ENCODE results near the gene PCSK5.

Gene PCSK5

DNA sequence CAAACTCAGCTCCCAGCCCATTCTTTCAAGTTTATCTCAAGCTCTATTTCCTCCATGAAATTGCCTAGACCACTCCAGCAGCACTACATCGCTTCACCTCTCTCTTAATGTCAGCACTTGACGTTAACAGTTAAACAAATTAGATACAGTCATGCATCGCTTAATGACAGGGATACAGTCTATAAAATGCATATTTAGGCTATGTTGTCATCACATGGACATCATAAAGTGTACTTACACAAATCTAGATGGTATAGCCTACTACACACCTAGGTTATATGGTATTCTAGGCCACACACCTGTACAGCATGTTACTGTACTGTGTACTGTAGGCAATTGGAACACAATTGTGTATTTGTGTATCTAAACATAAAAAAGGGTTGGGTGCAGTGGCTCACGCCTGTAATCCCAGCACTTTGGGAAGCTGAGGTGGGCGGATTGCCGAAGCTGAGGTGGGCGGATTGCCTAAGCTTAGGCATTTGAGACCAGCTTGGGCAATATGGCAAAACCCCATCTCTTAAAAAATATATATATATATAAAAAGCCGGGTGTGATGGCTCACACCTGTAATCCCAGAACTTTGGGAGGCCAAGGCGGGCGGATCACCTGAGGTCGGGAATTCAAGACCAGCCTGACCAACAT lies 13.4 kb upstream of the PCSK5 start:
- no peak overlapping the region for H3K4me3 ChIP-seq (replicated peaks; ENCODE audit: low read depth, low read length)
- no peaks in the 10 kb centered on the region for H3K36me3 ChIP-seq (ENCODE audit: control insufficient read depth, insufficient read depth, low read length)
- no peaks in the 10 kb centered on the region for H3K27me3 ChIP-seq (replicated peaks; ENCODE audit: control insufficient read depth, insufficient read depth, low read length)
- TF ChIP-seq, protein P1, sequence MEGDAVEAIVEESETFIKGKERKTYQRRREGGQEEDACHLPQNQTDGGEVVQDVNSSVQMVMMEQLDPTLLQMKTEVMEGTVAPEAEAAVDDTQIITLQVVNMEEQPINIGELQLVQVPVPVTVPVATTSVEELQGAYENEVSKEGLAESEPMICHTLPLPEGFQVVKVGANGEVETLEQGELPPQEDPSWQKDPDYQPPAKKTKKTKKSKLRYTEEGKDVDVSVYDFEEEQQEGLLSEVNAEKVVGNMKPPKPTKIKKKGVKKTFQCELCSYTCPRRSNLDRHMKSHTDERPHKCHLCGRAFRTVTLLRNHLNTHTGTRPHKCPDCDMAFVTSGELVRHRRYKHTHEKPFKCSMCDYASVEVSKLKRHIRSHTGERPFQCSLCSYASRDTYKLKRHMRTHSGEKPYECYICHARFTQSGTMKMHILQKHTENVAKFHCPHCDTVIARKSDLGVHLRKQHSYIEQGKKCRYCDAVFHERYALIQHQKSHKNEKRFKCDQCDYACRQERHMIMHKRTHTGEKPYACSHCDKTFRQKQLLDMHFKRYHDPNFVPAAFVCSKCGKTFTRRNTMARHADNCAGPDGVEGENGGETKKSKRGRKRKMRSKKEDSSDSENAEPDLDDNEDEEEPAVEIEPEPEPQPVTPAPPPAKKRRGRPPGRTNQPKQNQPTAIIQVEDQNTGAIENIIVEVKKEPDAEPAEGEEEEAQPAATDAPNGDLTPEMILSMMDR (IDR thresholded peaks at IDR 0.05; ENCODE audit: insufficient read depth, low read length, poor library complexity, severe bottlenecking): no peak
- DNase-seq (ENCODE audit: extremely low read depth, insufficient read length): no peak

GRCh38 chr9:75878488-75878860 lies 12.0 kb upstream of the PCSK5 start:
- Histone ChIP-seq H3K4me3 (replicated peaks; ENCODE audit: low read depth, low read length) (no peak overlapping the region), H3K36me3 (ENCODE audit: control insufficient read depth, insufficient read depth, low read length) (no peaks in the 10 kb centered on the region), H3K27me3 (replicated peaks; ENCODE audit: control insufficient read depth, insufficient read depth, low read length) (no peaks in the 10 kb centered on the region)
- TF ChIP-seq, protein P1 (IDR thresholded peaks at IDR 0.05; ENCODE audit: insufficient read depth, low read length, poor library complexity, severe bottlenecking): no peak
- no peak for DNase-seq (ENCODE audit: extremely low read depth, insufficient read length)

DNA sequence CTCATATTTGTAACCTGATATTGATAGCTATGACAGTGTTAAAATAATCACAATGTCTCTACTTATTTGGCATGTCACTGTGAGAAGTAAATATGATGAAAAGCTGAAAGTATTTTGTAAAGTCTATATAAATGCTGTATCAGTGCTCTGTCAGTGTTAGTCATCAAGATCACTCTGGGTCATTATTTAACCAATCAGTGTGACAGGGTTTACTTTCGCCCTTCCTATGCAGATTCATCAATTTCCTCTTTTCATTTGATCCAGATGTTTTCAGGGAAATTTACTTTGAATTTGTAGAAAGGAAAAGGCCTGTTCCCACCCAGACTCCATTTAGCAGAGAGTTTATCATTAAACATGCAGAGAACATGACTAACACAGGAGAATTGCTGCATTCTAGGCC lies 9.9 kb upstream of the PCSK5 start:
- no peak for DNase-seq (ENCODE audit: extremely low read depth, insufficient read length)
- H3K27me3 ChIP-seq (replicated peaks; ENCODE audit: control insufficient read depth, insufficient read depth, low read length): no peaks in the 10 kb centered on the region
- H3K4me3 ChIP-seq (replicated peaks; ENCODE audit: low read depth, low read length): no peak overlapping the region
- H3K36me3 ChIP-seq (ENCODE audit: control insufficient read depth, insufficient read depth, low read length): no peaks in the 10 kb centered on the region
- TF ChIP-seq, protein P1 (IDR thresholded peaks at IDR 0.05; ENCODE audit: insufficient read depth, low read length, poor library complexity, severe bottlenecking): no peak

DNA sequence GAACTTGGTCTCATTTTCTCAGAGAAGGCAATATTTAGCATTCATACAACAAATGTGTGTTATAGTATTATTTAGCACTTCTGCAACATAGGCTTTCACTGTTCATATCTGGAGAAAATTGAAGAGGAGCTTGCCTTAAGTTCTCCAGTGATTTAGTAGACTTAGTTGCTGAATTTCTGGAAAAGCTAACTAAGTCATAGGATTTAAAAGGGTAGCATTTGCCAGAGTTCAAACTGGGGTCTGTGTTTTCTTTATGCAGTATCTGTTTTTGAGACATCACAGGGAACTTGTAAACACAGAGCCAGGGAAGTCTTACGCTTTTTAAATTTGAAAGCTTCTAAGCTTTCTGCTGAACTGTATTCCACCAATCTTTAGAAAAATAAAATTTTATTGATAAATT lies 8.7 kb upstream of the PCSK5 start:
- TF ChIP-seq, protein P1 (IDR thresholded peaks at IDR 0.05; ENCODE audit: insufficient read depth, low read length, poor library complexity, severe bottlenecking): no peak
- H3K27me3 ChIP-seq (replicated peaks; ENCODE audit: control insufficient read depth, insufficient read depth, low read length): no peaks in the 10 kb centered on the region
- DNase-seq (ENCODE audit: extremely low read depth, insufficient read length): no peak
- no peak overlapping the region for H3K4me3 ChIP-seq (replicated peaks; ENCODE audit: low read depth, low read length)
- H3K36me3 ChIP-seq (ENCODE audit: control insufficient read depth, insufficient read depth, low read length): no peaks in the 10 kb centered on the region

DNA sequence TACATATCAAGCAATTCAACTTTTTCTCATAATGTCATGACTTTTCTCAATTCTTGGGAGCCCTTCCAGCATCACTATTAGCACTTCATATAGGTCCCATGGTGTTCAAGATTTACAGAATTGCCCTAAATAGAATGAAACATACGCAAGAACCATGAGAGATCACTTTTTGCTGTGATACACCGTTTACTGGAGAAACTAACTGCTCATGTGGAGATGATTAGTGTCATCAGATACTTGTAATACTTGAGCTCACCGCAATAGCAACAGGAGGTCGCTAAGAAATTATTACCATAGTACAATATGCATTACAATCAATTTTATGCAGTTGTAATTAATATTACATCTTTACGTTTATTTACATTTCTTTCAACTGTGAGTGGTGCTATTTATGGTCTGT lies 4.8 kb upstream of the PCSK5 start:
- Histone ChIP-seq H3K27me3 (replicated peaks; ENCODE audit: control insufficient read depth, insufficient read depth, low read length) (no peaks in the 10 kb centered on the region), H3K36me3 (ENCODE audit: control insufficient read depth, insufficient read depth, low read length) (no peaks in the 10 kb centered on the region), H3K4me3 (replicated peaks; ENCODE audit: low read depth, low read length) (no peak overlapping the region)
- DNase-seq (ENCODE audit: extremely low read depth, insufficient read length): no peak
- TF ChIP-seq, protein P1 (IDR thresholded peaks at IDR 0.05; ENCODE audit: insufficient read depth, low read length, poor library complexity, severe bottlenecking): no peak

DNA sequence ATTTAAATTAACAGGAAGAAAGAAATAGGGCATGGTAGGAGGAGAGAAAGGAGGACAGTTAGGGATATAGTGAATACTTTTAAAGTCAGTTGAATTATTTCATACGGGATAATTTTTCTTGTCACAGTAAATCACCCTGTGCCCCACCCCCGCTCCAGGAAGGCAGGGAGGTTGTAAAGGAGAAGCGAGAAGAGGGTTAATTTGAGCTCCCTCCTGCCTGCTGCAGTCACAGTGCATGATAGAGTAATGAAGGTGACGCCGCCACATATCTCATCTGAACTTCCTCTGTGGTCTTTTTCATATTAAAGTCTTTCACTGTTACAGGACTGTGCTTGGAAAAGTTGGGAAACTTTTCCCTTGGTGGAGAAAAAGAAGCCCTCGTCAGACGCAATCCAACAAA lies 896 bp upstream of the PCSK5 start:
- Histone ChIP-seq H3K27me3 (replicated peaks; ENCODE audit: control insufficient read depth, insufficient read depth, low read length) (no peaks in the 10 kb centered on the region; the same call in 1 of the 2 replicates), H3K4me3 (replicated peaks; ENCODE audit: low read depth, low read length) (no peak overlapping the region), H3K36me3 (ENCODE audit: control insufficient read depth, insufficient read depth, low read length) (no peaks in the 10 kb centered on the region)
- DNase-seq (ENCODE audit: extremely low read depth, insufficient read length): no peak
- TF ChIP-seq, protein P1 (IDR thresholded peaks at IDR 0.05; ENCODE audit: insufficient read depth, low read length, poor library complexity, severe bottlenecking): no peak

Measured in GM06990 (cell line).